GM18507 (cell line): Measurements from ENCODE around the gene SELP.

Experiments used
- DNase-seq: peaks from one replicate; pipeline ENCODE4 v3.0.0; 2011; ENCODE audit warnings: low read depth; ENCODE audit not compliant: insufficient read length; ENCODE audit errors: extremely low spot score
- FAIRE-seq: peaks from 2 replicates; lab custom pipeline; 2011; peaks lifted over from hg19 to GRCh38; lab: Jason Lieb, UNC

Gene SELP

GRCh38 chr1:169538998-169539871 is 90.7 kb downstream of the SELP start:
- DNase-seq (no peak), FAIRE-seq (no peak)
